GM18507 (cell line): ENCODE measurements around the gene GSK3B.
A peak's percentile ranks its signal among the peaks of the same experiment; 100 is the strongest.

Experiments
- DNase-seq: peaks from one replicate; pipeline ENCODE4 v3.0.0; 2011; ENCODE audit warnings: low read depth; ENCODE audit not compliant: insufficient read length; ENCODE audit errors: extremely low spot score
- FAIRE-seq: peaks from 2 replicates; lab custom pipeline; 2011; peaks lifted over from hg19 to GRCh38; lab: Jason Lieb, UNC

GSK3B gene

DNA sequence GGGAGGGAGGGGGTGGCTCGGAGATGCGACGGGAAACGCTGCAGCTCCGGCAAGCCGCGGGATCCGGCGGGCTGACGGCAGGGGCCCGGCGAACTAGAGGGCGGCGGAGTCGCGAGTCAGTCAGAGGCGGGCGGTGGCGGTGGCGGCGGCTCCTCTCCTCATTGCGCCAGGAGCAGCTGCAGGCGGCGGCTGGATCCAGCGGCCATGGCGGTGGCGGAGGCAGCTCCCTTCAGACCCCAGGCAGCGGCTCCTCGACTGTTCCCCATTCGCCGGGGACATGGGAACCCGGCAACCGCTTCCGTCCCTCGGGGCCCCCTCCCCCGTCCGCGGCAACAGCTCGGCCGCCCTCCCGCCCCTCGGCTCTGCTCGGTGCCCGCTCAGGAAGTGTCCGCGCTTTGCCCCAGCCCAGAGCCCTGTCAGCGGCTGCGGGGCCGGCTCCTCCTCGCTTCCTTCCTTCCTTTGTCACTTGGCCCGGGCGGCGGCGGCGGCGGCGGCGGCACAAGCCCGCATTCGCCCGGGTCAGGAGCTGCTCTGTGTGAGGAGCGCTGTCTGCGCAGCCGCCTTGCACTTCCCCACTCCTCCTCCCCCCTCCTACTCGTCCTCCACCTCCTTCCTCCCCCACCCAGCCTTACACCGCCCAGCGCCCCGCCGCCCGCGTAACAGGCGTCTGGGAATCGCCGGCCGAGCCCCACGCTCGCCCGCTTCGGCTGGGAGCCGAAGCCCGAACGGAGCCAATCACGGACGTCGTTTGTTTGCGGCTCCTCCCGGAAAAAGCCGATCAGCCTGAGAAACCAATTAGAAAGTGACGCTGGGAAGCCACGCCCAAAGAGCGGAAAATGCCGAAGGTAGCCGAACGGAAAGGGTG lies at the start of gene GSK3B:
Gene GSK3B (minus strand): TSS at position 537 of the 865 bp plus-strand sequence. CDS start 1,013 bp downstream, outside the sequence.
- FAIRE-seq (peak; percentile 100), DNase-seq (peak; percentile 80)

DNA sequence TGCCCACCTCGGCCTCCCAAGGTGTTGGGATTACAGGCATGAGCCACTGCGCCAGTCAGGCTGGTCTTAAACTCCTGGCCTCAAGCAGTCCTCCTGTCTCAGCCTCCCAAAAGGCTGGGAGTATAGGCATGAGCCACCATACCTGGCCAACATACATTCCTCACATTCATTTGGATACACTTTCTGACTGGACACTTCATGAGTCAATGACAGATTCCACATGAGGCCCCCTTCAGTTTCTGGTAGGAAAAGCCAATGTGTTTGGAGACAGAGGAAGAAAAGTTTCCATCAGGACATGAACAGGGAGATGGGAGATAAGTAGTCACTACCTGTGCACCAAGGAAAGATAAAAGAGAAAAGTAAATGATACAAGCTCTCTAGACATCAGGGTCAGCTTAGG lies 49.4 kb upstream of the GSK3B start:
- FAIRE-seq (no peak), DNase-seq (no peak)

GRCh38 chr3:120142236-120142635 lies 48.0 kb upstream of the GSK3B start:
- no peak for FAIRE-seq
- no peak for DNase-seq

- no peak for DNase-seq
- no peak for FAIRE-seq
Measured at GRCh38 chr3:120140098-120140742, 46.0 kb upstream of the GSK3B start.

GRCh38 chr3:120139140-120139539 lies 44.9 kb upstream of the GSK3B start:
- DNase-seq (no peak), FAIRE-seq (no peak)

DNA sequence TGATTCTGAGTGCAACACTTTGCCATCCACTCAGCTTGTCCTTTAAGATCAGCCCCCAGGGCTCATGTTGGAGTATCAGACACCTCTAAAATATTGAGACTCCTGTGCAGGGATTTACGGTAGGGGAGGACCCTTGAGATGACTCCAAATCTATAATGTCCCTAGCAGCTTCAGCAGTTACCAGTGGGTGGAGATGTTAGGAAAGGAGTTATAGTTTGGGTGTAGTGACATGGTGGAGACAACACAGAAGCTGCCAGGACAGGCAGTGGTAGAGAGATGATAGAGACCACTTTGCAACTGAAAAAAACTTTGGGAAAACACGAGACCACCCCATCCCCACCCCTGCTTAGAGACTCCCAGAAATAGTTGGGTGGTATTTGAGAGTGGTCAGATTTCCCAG lies 43.3 kb upstream of the GSK3B start:
- FAIRE-seq, result no peak
- no peak for DNase-seq

DNA sequence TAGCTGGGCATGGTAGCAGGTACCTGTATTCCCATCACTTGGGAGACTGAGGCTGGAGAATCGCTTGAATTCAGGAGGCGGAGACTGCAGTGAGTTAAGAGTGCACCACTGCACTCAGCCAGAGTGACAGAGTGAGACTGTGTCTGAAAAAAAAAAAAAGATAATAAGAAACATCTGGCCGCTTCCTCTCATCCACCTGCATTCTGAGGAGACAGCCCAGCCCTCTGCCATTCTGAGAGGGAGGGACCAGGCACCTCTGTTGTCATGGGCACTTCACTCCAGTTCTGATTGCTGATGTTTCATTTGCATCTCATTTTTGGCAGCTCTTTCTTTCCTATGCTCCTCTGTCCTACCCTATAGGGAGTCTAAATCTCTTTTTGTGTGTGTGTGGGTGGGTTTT lies 36.4 kb upstream of the GSK3B start:
- DNase-seq (no peak), FAIRE-seq (no peak)

DNA sequence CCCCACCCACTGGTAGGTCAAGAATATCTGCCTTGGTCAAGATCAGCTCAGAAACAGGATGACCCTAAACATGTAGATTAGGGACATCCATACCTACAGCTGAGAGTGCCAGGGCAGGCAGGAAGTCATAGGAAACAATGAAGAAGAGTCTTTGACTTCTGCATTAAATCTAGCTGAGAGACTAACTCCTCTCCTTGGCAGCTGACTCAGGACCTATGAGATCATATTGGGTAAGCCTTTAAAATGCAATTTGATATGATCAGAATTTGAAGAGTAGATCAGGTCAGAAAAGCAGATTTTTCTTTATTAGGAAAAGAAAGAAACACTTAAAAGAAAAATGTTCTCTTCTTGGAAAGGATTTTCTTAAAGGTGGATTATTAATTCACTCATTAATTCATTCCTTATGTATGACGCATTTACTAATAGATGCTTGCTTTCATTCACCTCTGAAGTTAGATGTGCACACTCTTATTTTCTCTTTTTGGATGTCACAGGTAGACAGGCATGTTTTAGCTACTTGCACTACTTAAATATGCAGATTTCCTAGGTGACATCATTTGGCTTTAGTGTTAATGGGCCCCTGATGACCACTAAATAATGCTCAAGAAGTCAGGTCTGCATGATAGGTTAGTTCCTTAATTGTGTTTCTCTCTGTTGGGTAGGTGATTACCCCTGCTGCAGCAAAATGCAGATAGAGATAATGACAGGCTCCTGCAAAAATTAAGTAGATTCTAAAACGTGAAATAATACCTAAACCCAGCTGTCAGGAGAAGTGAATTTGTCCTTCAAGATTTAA lies 35.7 kb upstream of the GSK3B start:
- no peak for DNase-seq
- FAIRE-seq, result no peak

DNA sequence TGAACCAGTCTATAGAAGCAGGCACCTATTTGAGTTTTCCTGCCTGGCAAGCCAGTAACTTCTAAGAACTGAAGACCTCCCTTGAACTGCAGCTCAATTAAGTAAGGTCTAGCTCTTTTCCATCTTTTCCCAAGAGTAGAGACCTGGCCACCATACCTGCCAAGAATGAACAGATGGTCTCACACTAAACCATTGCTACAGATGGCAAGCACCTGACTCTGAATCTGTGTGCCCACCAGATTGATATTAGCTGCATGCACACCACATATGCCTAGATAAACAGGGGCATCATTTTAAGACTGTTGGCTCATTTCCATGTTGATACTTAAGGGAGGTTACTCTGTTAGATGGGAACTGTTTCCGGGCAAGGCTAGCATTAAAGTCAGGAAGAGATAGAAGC lies 34.8 kb upstream of the GSK3B start:
- DNase-seq (no peak), FAIRE-seq (no peak)

- no peak for DNase-seq
- no peak for FAIRE-seq
Measured at GRCh38 chr3:120125992-120126391, 31.7 kb upstream of the GSK3B start.

DNA sequence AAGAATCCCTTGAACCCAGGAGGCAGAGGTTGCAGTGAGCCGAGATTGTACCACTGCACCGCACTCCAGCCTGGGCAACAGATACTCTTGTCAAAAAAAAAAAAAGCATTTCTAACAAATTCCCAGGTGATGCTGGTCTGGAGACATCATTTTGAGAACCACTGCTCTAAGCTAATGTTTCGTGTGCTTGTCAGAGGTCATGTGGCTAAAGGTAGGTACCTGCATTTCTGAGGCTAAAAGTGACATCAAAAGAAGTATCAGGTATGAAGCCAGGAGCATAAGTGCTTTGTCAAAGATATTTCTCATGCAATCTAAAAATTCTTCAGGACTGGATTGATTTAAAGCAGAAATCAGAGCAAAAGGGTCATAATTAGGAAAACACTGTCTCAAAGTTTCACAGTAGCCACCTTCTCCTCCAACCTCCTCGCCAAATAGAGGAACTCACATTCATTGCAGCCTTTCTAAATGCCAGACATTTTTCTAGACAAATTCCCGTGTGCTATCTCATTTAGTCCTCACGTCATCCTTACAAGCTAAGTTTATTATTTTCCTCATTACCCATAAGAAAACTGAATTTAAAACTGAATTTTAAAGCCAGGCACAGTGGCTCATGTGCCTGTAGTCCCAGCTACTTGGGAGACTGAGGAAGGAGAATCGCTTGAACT lies 25.7 kb upstream of the GSK3B start:
- FAIRE-seq (no peak), DNase-seq (no peak)

DNA sequence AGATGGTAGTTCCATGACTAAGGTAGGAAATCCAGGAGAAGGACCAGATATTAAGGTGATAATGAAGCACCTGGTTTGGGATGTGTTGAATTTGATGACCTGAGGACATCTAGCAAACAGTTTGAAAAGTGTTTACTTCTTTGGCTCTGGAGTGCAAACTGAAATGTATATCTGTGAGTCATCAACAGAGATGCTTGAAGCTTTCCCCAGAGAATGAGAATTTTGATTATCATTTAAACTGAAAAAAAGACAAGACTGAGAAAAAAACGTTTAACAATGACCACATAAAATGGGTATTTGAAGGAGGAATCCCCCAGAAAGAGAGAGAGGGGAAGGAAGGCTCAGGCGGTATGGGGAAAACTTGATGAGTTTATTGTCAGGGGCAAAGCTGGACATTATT lies 20.7 kb upstream of the GSK3B start:
- FAIRE-seq, result no peak
- no peak for DNase-seq

- FAIRE-seq (no peak), DNase-seq (no peak)
Measured at GRCh38 chr3:120114376-120114775, 20.1 kb upstream of the GSK3B start.

DNA sequence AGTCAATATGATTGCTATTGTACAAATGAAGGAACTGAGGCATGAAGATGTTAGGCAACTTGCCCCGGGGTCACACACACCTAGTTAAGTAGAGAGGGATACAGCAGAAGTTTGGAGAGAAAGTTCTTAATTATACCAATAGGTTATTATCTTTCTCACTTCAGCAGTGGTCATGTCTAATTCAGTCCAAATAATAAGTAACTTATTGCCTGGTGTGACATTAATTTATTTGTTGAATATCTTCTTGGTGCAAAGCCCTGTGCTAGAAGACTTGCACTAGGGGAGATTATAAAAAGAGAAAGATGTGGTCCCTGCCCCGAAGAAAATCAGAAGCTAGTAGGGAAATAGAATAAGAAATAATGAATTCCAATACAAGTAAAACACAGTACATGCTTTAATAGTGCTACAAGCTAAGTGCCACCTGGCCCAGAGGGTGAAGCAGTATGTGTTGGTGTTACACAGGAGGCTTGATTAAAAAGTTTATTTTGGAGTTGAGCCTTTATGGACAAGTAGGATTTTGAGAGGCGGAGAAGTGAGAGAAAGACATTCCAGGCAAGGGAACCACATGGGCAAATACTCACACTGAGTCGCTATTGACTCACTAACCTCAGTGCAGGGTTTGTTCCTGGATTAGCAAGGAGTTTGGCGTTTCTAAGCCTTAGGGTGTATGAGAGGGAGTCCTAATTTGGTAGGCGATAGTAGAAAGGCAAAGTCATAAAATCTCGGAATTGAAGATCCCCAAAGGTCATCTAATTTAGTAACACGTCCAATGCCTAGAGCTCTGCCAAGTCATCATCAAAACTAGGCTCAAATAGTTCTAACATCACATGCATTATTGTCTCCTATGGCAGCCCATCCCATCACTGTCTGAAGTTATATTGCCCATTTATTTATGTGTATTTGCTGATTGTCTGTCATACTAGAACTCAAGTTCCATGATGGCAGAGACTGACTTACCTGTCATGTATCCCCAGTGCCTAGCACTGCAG lies 19.2 kb upstream of the GSK3B start:
- DNase-seq (no peak), FAIRE-seq (no peak)

DNA sequence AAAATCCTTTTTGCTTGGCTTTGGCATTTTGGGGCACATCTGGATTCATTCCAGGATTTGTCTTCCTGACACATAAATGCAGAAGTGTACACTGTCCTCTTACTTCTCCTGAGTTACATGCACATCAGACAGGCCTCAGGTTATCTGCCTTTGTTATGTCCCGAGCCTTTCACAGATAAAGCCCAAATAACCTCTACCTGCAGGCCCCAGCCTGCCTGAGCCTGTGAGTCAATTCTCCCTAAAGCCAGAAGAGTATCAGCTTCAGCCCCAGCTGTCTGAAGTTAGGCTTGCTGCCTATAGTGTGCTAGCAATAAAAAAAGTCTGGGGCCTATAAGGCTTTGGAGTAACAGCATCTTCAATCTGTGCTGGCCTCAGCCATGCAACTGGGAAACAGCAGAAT lies 17.7 kb upstream of the GSK3B start:
- FAIRE-seq, result no peak
- no peak for DNase-seq

- DNase-seq, result no peak
- peak; percentile 5 for FAIRE-seq
Measured at GRCh38 chr3:120103276-120103675, 9.0 kb upstream of the GSK3B start.

GRCh38 chr3:120102674-120103073 lies 8.4 kb upstream of the GSK3B start:
- FAIRE-seq (no peak), DNase-seq (no peak)

DNA sequence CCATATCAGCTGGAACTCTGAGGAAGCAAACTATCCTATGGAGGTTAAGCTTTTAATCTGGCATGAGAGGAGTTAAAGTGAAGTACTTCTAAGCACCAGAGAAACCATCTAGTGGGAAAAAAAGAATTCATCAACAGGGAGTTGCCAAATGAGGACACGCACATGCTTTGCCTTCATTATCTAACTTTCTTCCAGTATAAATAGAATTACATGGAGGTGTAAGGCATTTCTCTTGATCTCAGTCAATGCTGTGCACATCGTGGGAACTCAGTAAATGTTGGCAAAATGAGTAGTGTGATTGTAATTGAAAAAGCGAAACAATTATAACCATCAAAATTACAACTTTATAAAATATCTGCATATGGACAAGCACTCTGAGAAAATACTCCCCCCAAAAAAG lies 8.0 kb upstream of the GSK3B start:
- FAIRE-seq, result peak; percentile 21
- no peak for DNase-seq

DNA sequence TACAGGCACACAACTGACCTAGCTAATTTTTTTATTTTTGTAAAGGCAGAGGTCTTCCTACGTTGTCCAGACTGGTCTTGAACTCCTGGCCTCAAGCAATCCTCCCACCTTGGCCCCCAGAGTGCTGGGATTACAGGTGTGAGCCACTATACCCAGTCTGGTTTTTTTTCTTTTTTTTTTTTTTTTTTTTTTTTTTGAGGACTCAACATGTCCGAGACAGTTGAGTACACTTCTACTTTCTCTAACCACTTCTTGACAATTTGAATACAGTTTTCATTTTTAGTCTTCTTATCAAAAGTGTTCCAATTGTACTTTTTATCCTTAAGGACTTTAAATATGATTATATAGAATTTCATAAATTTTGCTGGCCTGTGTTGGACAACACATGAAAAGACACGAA lies 7.4 kb upstream of the GSK3B start:
- DNase-seq, result no peak
- FAIRE-seq, result no peak
